M059J (cell line): ENCODE measurements around the gene PTPRN2. TPM values are rescaled to one million over a fixed set of nuclear protein-coding genes. Genes with fewer than 3 reads are reported as not detected.

ENCODE experiments used
- DNase-seq: peaks from one replicate; pipeline ENCODE4 v3.0.0-alpha.2; 2012; ENCODE audit warnings: low read depth
- total RNA-seq: library from RNA; depleted of rRNA; stranded (reverse); fragments of >200 nt; shearing (Covaris generic); gene quantifications from 2 replicates; pipeline ENCODE4 v1.2.3, GENCODE V29; 2014

The PTPRN2 gene
- total RNA-seq, 1 experiment from 2014 or later = 2.3 TPM

DNA sequence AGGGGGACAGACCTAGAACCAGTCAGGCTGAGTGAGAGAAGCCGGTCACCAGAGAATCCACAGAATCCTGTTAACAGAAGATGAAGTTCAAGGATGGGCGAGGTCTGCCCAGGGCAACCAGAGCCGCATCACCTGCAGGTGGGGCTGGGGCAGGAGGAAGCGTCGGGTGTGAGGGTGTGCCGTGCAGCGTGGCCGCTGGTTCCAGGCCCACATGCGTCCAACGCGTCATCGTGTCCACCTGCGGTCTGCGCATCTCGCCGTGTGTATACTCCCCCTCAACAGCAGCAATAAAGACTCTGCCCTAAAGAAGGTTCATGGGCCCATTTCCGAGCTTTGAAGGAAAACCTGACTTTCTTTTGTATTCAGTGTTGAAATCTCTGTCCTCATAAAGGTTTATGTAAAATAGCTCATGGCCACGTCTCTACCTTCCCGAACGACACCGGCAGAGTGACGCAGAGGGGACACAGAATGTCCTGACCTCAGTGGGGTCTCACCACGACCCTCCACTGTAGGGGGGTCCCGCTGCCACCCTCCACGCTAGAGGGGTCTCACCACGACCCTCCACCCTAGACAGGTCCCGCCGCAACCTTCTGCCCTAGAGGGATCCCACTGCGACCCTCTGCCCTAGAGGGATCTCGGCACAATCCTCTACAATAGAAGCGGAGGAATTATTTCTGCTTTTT lies 446.9 kb downstream of the PTPRN2 start:
- no peak for DNase-seq

DNA sequence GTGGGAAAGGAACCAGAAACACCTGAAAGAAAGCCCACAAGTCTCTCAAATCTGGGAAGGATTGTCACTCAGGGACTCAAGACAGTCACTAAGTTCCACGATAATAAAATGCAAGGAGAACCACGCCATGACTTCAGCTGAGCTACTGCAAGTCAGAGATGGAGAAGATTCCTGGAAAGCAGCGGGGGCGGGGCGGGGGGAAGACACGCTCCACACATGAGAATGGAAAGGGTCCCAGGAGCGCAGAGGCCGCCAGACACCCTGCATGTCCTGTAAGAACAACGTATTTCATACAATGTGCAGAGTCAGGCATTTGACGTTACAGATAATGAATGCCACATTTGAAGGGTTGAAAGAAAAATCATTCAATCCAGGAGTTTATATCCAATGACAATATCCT lies 448.1 kb downstream of the PTPRN2 start:
- no peak for DNase-seq

DNA sequence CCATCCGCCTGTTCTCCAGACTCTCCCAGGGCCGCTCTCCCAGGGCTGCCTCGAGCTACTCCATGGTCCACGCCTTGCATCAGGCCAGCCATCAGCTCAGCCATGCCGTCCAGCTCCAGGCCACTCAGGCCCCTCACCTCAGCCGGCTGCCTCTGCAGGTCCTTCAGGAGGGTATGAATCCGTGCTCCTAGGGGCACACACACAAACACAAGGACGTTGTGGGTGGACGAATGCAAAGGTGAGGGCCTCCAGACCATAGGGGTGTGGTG lies 449.4 kb downstream of the PTPRN2 start:
- no peak for DNase-seq

DNA sequence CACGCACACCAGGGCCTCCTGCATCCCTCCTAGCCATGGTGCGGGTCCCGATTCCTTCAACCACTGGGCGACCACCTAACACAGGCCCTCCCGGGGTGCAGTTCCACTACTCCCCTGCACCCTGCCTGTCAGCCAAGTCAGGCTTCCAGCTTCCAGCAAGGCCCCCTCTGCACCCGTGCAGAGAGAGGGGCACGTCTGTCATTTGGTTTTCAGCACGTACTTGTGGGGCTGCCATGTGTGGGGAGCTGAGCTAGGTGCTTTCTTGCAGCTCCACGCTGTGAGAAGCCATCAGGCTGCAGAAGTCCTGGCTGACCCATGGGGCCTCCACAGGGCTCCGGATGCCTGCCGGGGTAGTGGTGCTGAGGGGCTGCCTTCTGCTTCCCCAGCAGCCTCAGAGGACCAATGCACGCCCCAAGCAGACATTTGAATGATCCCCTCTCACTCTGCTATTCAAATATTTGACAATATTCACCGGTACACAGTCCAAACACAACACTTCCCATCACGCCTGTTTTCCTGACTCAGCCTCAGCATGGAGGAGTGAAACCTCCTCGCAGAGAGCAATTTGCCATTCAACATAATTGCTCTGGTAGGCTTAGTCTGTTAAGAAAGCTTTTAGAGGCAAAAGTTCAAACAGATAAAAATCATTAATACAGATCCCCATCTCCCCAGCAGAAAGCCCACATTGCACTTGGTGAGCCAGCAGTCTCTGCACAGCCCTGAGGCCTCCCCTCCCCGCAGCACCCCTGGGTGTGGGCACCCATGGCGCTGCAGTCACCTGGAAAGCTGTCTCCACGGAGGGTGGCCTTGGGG lies 449.9 kb downstream of the PTPRN2 start:
- DNase-seq = no peak

DNA sequence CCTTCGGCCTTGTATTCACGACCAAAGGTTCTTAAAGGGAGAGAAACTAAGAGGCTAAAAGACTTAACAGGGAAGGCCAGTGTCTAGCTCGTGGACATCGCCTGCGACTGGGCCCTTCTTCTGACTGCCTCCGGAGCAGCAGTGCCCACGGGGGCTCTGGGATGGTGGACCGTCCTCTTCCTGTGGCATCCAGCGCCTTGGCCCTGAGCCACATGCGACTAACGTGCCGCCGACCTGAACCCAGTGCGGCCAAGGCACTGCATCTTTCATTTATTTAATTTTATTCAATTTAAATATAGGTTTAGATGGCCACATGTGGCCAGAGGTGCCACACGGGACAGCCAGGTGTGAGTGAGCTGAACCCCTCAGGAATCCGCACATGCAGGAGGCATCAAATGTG lies 451.7 kb downstream of the PTPRN2 start:
- DNase-seq = no peak

DNA sequence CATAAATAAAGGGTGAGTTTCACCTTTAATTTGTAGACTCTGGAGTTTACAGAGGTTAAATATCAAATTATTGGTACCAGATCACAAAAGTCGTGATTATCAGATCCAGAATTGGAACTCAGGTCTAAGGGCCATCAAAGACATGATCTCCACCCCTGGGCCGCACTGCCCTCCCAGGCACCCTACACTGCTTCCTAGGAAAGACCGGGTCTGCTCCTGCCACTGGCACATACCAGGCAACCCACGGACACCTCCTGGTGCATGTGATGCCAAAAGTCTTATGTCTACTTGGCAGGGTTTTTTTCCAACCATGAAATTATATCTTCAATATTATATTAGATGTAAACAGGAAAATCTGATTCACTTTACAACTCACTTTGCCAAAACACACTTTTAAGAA lies 452.8 kb downstream of the PTPRN2 start:
- DNase-seq = no peak

DNA sequence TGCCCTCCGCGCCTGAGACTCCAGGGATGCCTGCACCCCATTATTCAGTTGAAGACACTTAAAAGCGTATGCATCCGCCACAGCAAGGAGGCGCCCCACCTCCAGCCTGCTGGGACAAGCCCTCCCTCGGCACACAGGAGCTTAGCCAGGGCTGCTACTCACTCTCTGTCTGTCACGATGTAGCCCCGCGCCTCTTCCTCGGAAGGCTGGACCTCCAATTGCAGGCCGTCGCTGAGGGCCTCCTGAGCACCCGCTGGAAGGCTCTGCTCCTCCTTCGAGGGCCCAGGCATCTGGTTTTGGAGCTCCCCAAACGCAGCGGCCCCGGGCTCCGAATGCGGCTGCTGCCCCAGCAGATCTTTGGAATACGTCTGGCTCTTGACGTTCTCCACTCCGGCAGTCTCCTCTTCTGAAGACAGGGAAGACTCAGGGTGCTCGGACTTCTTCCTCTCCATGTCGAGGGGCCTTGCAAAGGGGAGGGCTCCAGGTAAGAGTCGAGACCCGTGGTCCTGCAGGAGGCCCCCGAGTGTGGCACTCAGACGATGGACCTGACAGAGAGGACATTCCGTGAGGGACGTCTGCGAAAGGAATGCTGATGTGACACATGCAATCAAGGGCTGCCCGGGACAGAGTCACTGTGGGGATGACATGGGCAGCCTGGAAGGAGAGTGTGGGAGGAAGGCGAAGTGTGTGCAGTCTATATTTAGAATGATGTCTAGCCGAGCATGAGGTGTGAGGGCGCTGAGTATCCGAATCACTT lies 453.9 kb downstream of the PTPRN2 start:
- DNase-seq = no peak

DNA sequence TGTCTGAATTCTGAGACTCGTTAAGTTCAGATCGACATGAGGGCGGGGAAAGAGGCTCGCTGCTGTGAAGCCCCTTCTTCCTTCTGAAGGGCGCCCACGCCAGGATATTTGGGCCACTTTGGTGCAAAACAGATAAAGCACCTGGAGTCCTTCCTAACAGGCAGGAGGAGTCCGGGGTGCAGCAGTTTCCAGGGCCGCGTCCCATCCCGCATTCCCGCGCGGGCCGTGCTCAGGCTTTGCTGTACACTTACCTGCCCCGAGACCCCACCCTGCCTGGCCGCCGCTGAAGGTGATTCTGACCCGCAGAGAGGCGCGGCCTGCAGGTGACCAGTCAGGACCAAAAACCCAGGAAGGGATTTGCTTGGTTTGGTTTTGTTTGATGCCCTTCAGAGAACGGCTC lies 454.6 kb downstream of the PTPRN2 start:
- no peak for DNase-seq

DNA sequence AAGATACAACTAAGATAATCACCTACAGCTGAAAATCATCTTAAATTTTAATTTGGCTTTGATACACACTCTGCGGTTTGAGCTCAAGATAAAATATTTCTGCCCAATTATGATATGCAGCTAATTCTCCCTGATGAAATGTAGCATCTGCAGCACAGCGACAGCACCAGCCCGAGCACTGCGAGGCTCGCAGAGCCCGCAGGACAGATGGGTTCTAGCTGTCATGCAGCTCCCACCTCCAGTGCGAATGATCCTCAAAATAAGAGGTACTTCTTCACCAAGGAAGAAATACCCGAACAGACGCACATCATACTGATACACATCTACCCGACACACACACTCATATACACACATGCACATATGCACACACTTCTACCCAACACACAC lies 457.6 kb downstream of the PTPRN2 start:
- DNase-seq = no peak

DNA sequence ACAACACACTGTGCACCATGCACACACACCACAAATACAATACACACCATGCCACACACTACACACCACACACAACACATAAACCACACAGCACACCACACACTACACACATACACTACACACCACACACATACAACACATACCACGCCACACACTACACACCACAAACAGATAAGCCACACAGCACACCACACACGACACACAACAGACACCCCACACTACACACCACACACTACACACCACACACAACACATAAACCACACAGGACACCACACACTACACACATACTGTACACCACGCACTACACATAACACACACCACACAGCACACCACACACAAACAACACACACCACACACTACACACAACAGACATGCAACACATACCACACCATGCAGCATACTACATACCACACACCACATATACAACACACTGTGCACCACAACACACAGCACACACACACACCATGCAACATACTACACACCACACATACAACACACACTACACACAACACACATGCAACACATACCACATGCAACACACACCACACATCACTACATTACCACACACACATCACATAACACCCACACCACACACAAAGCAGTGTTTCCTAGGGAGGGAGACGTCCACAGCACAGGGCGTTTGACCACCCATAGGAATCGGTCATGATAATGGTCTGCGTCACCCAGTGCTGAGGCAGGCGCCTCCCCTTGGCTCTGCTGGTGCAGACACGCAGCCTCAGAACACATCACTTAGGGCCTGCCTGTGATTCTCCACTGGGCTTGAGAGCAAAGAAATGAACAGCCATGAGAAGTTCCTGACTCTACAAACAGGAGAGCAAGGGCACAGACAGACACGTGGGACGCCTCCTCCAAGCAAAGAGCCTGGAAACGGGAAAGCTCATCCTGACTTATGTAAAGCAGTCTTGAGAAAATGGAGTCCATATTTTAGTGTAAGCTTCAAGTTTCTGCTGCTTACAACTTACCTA lies 458.3 kb downstream of the PTPRN2 start:
- no peak for DNase-seq

DNA sequence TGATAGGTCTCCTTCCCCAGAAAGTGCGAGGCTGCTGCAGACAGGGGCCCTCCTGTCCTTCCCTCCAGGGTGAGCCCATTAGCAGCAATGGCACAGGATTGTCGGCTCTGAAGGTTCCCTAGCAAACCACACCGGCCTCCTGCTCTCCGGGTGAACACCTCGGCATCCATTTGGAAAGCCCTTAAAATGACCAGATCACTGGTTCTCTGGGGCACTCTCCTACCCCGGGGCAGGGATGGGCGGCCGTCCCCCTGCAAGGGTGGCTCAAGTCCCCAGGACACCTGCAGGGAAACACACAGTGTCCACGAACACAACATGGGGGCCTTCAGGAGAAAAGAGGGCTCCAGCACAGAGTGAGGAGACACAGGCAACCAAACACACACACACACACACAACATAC lies 459.1 kb downstream of the PTPRN2 start:
- no peak for DNase-seq

DNA sequence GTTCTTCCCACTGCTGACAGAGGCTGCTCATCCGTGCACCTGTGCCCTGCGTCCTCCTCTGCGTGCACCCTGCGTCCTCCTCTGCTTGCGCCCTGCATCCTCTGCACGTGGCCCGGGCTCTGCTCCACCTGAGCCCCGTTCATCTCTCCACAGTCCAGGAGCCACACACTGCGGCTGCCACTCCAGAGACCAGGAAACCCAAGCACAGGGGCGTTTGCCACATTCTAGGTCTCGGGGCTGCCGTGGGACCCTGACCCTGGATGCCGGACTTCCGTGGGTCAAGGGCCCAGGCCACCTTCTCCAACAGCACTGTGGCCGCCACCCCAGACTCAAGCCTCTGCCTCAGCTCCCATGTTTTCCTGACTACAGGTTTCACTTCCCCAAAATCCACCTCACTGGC lies 460.4 kb downstream of the PTPRN2 start:
- no peak for DNase-seq

DNA sequence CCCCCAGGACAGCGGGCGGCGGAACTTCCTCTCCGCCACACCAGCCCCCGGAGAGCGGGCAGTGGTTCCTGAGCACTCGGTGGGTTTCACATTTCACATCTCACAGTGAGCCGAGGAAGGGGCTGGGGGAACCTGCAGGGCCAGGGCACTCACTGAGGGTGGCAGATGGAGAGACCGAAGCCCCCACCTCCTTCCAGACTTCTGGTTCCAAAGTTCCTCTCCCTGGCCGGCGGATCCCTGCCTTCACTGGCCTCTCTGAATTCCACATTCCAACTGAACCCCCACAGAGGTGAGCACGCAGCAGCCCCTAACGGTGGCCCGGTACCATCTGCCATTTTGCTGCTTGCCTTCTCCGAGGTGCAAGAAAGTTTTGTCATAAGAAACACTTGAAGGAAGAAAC lies 461.0 kb downstream of the PTPRN2 start:
- DNase-seq = no peak

DNA sequence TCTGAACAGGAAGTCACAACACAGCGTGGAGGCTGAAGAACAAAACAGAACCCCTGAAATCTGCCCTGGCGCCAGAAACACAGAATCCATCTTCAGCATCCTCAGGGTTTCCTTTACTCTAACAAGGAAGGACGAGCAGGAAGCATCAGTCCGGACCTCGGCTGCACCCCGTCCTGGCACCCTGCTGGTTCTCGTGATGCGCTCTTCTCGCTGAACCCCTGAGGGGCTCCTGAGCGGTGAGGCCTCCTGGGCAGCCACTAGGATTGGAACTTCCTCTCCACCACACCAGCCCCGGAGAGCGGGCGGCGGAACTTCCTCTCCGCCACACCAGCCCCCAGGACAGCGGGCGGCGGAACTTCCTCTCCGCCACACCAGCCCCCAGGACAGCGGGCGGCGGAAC lies 461.9 kb downstream of the PTPRN2 start:
- no peak for DNase-seq

DNA sequence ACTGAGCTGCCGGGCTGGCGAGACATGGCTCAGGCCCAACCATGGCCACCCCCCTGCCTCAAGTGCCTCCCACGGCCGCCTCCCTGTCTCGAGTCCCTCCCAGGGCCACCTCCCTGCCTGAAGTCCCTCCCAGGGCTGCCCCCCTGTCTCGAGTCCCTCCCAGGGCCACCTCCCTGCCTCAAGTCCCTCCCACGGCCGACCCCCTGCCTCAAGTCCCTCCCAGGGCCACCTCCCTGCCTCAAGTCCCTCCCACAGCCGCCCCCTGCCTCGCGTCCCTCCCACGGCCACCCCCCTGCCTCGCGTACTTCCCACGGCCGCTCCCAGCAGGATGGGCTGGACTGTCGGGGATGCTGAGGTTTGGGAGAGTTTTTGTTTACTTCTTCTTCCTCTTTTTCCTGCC lies 462.5 kb downstream of the PTPRN2 start:
- DNase-seq = no peak

DNA sequence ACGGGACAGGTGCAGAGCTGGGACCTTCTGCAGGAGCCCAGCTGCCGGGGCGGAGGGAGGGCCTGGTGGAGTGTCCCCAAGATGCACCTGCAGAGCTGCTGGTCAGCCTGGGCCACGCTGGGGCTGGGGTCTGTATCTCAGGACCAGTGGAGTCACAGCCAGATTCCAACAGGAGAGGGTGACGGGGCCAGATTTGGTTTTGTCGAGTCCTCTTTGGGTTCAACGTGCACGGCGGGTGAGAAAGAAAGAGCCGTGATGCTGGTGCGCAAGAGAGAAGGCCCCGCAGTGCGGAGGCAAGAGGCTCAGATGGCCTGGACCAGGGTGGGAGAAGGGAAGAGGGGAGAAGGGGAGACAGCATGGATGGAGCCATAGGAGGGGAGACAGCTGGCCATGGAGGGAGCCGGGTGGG lies 462.9 kb downstream of the PTPRN2 start:
- no peak for DNase-seq

DNA sequence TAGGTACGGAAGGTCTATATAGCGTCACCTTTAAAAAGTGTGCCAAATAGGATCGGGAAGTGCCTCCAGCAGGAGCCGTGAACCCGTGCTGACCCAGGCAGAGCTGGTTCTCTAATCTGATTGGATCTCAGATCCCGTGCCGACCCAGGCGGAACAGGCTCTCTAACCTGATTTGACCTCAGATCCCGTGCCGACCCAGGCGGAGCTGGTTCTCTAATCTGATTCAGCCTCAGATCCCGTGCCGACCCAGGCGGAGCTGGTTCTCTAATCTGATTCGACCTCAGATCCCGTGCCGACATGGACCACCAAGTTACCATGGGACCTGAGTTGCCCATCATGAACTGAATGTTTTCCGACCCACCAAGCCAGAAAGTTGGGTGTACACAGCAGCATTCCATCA lies 463.9 kb downstream of the PTPRN2 start:
- no peak for DNase-seq

DNA sequence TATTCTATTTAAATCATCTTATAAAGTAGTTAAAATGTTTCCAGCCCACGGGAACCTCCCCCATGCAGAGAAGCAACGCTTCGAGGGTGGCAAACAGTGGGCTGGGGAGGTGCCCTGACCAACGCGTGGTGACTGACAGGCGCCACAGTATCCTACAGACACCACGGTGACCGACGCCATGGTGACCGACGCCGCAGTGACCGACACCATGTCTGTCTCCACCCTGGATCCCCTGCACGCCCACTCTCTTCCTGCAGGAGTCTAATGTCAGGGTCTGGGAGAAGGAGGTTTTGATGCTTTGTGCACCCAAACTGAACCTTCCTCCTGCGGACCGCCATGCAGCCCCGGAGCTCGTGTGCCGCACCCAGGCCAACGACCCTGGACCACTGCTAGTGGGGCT lies 464.4 kb downstream of the PTPRN2 start:
- DNase-seq = no peak

DNA sequence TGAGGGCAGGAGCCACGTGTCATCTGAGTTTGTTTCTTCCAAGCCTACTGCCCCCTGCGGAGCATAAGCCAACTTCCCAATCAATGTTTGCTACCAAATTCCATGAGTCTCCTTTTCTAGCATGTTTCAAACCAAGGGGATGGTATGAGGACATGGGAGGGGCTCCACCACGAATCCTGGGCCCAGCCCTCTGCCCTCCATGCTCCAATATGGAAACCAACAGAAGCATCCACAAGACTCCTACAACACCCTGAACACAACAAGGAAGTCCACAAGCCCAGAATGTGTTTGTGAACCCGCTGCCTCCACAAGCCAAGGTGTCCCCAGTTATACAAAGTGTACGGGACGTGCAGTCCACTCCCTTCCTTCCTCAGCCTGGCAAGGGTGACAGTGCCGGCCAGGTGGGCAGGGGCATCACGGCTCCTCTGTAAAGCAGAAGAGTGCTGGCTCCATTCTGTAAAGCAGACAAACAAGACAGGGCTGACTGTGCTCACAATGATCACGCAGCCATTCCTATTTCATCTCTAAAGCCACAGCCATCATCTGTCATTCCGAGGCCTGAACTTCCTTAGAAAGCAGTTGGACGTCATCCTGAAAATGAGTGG lies 466.1 kb downstream of the PTPRN2 start:
- DNase-seq = no peak

DNA sequence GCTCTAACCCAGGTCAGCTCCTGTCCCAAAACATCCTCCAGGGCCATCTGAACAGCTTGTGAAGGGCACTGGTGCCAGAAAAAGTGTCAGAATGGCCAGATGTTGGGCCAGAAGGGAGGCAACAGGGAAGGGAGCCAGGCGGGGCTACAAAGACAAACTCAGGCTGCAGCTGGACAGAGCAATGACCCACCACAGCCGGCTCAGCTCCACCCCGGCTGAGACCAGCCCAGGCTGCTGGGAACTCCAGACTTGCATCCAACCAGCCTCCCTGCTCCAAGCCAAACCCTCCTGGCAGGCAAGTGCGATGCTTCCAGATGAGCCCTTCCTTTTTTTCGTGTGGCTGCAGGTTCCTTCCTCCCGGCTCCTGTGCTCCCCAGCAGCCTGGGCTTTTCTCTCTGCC lies 466.9 kb downstream of the PTPRN2 start:
- no peak for DNase-seq

DNA sequence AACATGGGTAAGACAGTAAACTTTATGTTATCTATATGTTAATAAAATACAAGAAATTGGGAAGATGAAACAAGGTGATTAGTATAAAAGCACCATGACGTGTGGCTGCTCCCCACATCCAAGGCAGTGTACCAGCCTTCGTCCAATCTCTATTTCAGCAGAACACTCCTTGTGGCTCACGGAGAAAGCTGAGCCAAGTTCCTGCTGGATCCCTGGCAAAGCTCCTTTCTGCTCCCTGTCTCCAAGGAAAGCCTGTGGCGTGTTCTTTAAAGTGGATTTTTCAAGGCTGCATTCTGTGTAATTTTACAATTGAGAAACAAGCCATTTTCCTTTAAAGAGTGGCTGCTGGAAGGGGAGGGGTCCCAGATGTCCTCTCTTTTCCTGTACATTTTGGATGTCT lies 467.3 kb downstream of the PTPRN2 start:
- no peak for DNase-seq
